Progenitor cell of endocrine pancreas (in vitro differentiated cells): ENCODE measurements around the gene HOXA5. TPM values are rescaled to one million over a fixed set of nuclear protein-coding genes. Genes with fewer than 3 reads are reported as not detected.

ENCODE experiments used
- DNase-seq: peaks from one replicate; pipeline ENCODE4 v3.0.0; 2021; ENCODE audit warnings: low spot score; ENCODE audit not compliant: unreplicated experiment
- H3K27ac Mint-ChIP-seq: 2 replicates; pipeline ENCODE4 v1.8.0; 2021; ENCODE audit warnings: mild to moderate bottlenecking, moderate library complexity, mixed read lengths
- H3K27me3 Mint-ChIP-seq: 2 replicates; pipeline ENCODE4 v1.8.0; 2021; ENCODE audit warnings: mixed read lengths
- H3K36me3 Mint-ChIP-seq: 2 replicates; pipeline ENCODE4 v1.8.0; 2022; ENCODE audit warnings: mixed read lengths; ENCODE audit not compliant: insufficient read depth
- H3K4me1 Mint-ChIP-seq: 2 replicates; pipeline ENCODE4 v1.8.0; 2021; ENCODE audit warnings: low read depth, mixed read lengths
- H3K4me3 Mint-ChIP-seq: 2 replicates; pipeline ENCODE4 v1.8.0; 2021; ENCODE audit warnings: low read depth, mild to moderate bottlenecking, moderate library complexity, mixed read lengths
- H3K9me3 Mint-ChIP-seq: 2 replicates; pipeline ENCODE4 v1.8.0; 2021; ENCODE audit warnings: low read depth, mixed read lengths
- CTCF ChIP-seq: fragments of 200-600 bp; sonication (generic); IDR thresholded peaks from one replicate; pipeline ENCODE4 v1.5.0; 2021; ENCODE audit warnings: antibody characterized with exemption, mild to moderate bottlenecking; ENCODE audit not compliant: unreplicated experiment
- total RNA-seq: library from RNA; stranded (reverse); gene quantifications from 2 replicates; pipeline ENCODE4 v1.2.1, GENCODE V29; 2021

The HOXA5 gene
- total RNA-seq, 1 donor from 2014 or later = 12.6 TPM

- Mint-ChIP-seq H3K27ac (no peak within 1 kb of the TSS), H3K4me1 (peaks cover 1% of the 10 kb centered on the region), H3K36me3 (no peaks in the 10 kb centered on the region), H3K4me3 (peak within 1 kb of the TSS; percentile 41), H3K9me3 (no peaks in the 10 kb centered on the region), H3K27me3 (peaks cover 84% of the 10 kb centered on the region)
- no peak for TF ChIP-seq CTCF
- DNase-seq = no peak
Measured at GRCh38 chr7:27173956-27174873, 30.7 kb upstream of the HOXA5 start, which contains the start of gene HOXA10. Gene HOXA10, minus strand, starts transcription at chr7:27174320. Its CDS starts 14 bp downstream, at chr7:27174306.

DNA sequence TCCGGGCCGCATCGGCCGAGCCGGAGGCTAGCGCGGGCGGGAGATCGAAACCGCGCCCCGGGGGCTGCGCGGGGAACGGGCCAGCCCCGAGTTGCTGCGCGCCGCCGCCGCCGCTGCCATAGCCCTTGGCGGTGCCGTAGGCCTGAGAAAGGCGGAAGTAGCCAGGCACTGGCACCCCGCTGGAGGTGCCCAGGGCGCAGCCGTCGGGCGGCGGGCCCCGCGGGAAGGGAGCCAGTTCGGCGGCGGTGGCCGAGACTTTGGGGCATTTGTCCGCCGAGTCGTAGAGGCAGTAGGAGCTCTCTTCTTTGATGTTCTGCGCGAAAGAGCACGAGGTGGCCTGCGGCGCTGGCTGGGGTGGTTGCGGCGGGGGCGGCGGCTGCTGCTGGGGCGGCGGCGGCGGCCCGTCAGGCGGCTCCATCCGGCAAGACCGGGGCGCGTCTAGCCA, 30.1 kb upstream of the HOXA5 start:
- peaks cover 3% of the 10 kb centered on the region for H3K4me1 Mint-ChIP-seq
- no peak for TF ChIP-seq CTCF
- no peak for DNase-seq
- no peaks in the 10 kb centered on the region for H3K9me3 Mint-ChIP-seq
- no peaks in the 10 kb centered on the region for H3K36me3 Mint-ChIP-seq
- no peak overlapping the region for H3K27ac Mint-ChIP-seq
- H3K27me3 Mint-ChIP-seq = peaks cover 84% of the 10 kb centered on the region
- no peak overlapping the region for H3K4me3 Mint-ChIP-seq

GRCh38 chr7:27172823-27173510, 29.5 kb upstream of the HOXA5 start:
- H3K27me3 Mint-ChIP-seq = peaks cover 84% of the 10 kb centered on the region
- TF ChIP-seq CTCF = no peak
- H3K27ac Mint-ChIP-seq = no peak overlapping the region
- no peaks in the 10 kb centered on the region for H3K9me3 Mint-ChIP-seq
- H3K4me3 Mint-ChIP-seq = no peak overlapping the region
- DNase-seq = no peak
- no peaks in the 10 kb centered on the region for H3K36me3 Mint-ChIP-seq
- peaks cover 4% of the 10 kb centered on the region for H3K4me1 Mint-ChIP-seq

DNA sequence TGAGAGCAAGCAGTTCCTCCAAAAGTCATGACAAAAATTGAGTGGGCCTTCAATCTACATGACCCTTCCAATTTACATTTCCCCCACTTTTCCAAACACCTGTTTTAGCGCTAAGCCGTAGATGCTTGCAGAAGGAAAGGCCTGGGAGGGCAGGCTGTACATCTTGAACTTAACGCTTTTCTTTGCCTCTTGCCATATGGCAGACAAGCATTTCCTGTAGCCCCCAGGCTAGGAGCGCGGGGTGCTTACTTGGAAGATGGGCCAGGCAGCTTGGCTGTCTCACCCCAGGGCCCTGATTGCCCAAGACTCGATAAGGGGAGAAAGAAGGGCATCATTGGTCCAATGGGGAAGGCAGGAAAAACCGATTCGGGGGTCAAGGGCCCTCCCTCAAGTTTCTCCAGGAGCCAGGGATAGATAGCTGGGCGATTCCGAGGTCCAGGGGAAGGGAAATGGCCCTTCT, 28.9 kb upstream of the HOXA5 start:
- Mint-ChIP-seq H3K4me3 (no peak overlapping the region), H3K9me3 (no peaks in the 10 kb centered on the region), H3K4me1 (peaks cover 4% of the 10 kb centered on the region), H3K36me3 (no peaks in the 10 kb centered on the region), H3K27me3 (peaks cover 84% of the 10 kb centered on the region), H3K27ac (no peak overlapping the region)
- no peak for TF ChIP-seq CTCF
- DNase-seq = no peak

DNA sequence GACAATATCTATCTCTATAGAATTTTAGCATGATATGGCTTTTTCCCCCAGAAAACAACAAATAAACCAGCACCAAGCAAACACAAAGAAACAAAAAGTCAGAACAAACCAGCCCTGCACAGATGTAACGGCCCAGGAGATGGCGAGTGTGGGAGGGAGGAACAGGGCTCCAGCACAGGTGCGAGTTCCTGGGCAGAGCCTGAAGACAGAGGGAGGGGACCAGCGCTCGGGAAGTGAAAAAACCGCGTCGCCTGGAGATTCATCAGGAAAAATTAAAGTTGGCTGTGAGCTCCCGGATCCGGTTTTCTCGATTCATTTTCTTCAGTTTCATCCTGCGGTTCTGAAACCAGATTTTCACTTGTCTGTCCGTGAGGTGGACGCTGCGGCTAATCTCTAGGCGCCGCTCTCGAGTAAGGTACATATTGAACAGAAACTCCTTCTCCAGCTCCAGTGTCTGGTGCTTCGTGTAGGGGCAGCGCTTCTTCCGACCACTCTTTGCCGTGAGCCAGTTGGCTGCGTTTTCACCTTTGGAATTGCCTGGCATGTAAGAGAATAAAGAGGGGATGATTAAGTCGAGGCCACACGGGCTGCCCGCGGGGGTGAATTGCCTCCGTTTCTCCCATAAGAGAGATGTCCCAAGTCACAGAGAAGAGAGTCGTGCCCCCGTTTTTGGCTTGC, 28.3 kb upstream of the HOXA5 start:
- no peak for DNase-seq
- Mint-ChIP-seq H3K36me3 (no peaks in the 10 kb centered on the region), H3K27ac (no peak overlapping the region), H3K4me1 (peaks cover 4% of the 10 kb centered on the region), H3K9me3 (no peaks in the 10 kb centered on the region), H3K27me3 (peaks cover 84% of the 10 kb centered on the region), H3K4me3 (no peak overlapping the region)
- no peak for TF ChIP-seq CTCF
